ENCODE results near the gene PSMB10. TPM values are rescaled to one million over a fixed set of nuclear protein-coding genes. Genes with fewer than 3 reads are reported as not detected.

The PSMB10 gene
- total RNA-seq, 1 experiment from 2014 or later = 41.0 TPM

DNA sequence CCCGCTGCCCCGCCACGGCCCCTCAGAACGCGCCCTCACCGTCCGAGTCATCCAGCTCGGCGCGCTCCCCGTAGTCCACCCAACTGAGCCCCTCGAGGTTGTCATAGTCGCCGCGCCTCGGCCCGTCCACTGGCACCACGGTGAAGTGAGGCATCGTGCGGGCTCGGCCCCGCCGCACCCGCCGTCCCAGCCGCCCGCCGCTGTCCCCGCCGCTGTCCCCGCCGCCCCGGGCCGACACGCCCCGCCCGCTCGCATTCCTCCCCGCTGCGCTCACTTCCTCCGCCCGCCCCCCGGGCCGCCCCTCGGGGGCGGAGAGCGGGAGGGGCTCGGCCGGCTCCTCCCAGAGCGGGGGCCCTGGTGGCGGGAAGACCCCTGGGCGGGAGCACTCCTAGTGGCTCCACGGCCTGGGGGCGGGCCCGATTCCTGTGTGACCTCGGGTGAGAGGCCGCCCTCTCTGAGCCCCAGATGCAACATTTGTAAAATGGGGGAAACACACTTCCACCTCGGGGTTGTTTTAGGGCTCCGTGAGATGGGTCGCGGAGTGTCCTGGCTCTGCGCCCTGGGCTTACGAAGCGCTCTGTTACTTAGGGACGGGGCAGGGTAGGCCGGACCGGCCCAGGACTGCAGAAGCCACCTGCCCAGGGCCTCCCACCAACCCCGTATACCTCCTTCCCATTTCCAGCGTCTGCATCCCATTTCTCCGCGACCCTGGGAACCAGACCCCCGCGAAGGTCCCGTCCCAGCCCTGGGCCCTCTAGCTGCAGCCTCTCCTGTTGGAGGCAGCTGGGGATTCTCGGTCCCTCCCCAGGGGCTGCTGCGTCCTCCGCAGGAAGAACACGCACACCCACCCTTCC lies 32.0 kb upstream of the PSMB10 start, which contains the start of gene SLC12A4:
SLC12A4 (minus strand) TSS at position 238 of the 854 bp plus-strand sequence; CDS start at position 154, 84 bp downstream.
- H3K4me3 ChIP-seq (replicated peaks in 1 of 2; ENCODE audit: low read depth in 1 of 2, low read length in 2 of 2) = peak within 1 kb of the TSS; percentile 86
- no TSS peak for BruUV-seq (replicated peaks)
- H3K4me1 ChIP-seq (ENCODE audit: control insufficient read depth in 1 of 2, insufficient read depth in 2 of 2, low read length in 2 of 2) = peaks cover 21 to 26% of the 10 kb centered on the region in 2 experiments
- H3K36me3 ChIP-seq (ENCODE audit: control insufficient read depth in 1 of 2, insufficient read depth in 2 of 2, low read length in 2 of 2) = no peaks in the 10 kb centered on the region
- DNase-seq (ENCODE audit: low read depth, low spot score) = peak; percentile 19
- peak within 1 kb of the TSS; percentile 20 for H2AFZ ChIP-seq (ENCODE audit: low read depth, low read length, poor library complexity, severe bottlenecking)
- intact Hi-C loops (cut with micrococcal nuclease) = no loop called here
- TF ChIP-seq SIN3A (IDR thresholded peaks at IDR 0.05; ENCODE audit: low read depth) (no peak), CBX3 (IDR thresholded peaks at IDR 0.05; ENCODE audit: low read depth) (no peak), EGR1 (IDR thresholded peaks at IDR 0.05; ENCODE audit: low read depth) (peak; percentile 82), POLR2A (IDR thresholded peaks at IDR 0.05; ENCODE audit: borderline replicate concordance, extremely low read depth, insufficient read depth, insufficient read length) (peak; percentile 33), EZH2 (IDR thresholded peaks at IDR 0.05) (no peak), POLR2AphosphoS5 (IDR thresholded peaks at IDR 0.05; ENCODE audit: low read depth, low read length) (peak; percentile 77), ZFX (IDR thresholded peaks at IDR 0.05) (peak; percentile 77; the same call in 1 of the 2 replicates)
- TF ChIP-seq, protein P1, sequence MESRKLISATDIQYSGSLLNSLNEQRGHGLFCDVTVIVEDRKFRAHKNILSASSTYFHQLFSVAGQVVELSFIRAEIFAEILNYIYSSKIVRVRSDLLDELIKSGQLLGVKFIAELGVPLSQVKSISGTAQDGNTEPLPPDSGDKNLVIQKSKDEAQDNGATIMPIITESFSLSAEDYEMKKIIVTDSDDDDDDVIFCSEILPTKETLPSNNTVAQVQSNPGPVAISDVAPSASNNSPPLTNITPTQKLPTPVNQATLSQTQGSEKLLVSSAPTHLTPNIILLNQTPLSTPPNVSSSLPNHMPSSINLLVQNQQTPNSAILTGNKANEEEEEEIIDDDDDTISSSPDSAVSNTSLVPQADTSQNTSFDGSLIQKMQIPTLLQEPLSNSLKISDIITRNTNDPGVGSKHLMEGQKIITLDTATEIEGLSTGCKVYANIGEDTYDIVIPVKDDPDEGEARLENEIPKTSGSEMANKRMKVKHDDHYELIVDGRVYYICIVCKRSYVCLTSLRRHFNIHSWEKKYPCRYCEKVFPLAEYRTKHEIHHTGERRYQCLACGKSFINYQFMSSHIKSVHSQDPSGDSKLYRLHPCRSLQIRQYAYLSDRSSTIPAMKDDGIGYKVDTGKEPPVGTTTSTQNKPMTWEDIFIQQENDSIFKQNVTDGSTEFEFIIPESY (IDR thresholded peaks at IDR 0.05; ENCODE audit: extremely low read depth, insufficient replicate concordance, low read length) = peak; percentile 62
- H3K4me2 ChIP-seq (ENCODE audit: low read length) = peak within 1 kb of the TSS; percentile 87
- peak within 1 kb of the TSS; percentile 87 for H3K27ac ChIP-seq (ENCODE audit: low read depth, low read length)
- H3K79me2 ChIP-seq (ENCODE audit: insufficient read depth, low read length) = peaks cover 32% of the 10 kb centered on the region
- no peaks in the 10 kb centered on the region for H4K20me1 ChIP-seq (ENCODE audit: insufficient read depth)
- ATAC-seq = peak; percentile 83
- no peaks in the 10 kb centered on the region for H3K9me2 ChIP-seq (ENCODE audit: insufficient read depth)
- ChIA-PET RAD21 (ENCODE audit: low non-redundant PET in 1 of 2, low total read pairs in 2 of 2, uncharacterized antibody in 2 of 2, unreplicated experiment in 2 of 2) (no interaction called here), POLR2A (no interaction called here), CTCF (interaction anchor here (0.6 kb wide), 1 partner anchor 20 kb away, joined by 3 read pairs; no protein-coding TSS in a partner anchor)
- H3K27me3 ChIP-seq (ENCODE audit: insufficient read depth, low read length) = no peaks in the 10 kb centered on the region
- H3K9me3 ChIP-seq (ENCODE audit: control insufficient read depth in 1 of 2, insufficient read depth in 1 of 2, low read depth in 1 of 2, low read length in 2 of 2) = no peaks in the 10 kb centered on the region
- peak within 1 kb of the TSS; percentile 92 for H3K9ac ChIP-seq (ENCODE audit: low read length)

Data from HCT116 (cell line).